Epithelial cell of alveolus of lung (primary cell): ENCODE data around the gene XPA. TPM values are rescaled to one million over a fixed set of nuclear protein-coding genes. Genes with fewer than 3 reads are reported as not detected.

Experiments used
- total RNA-seq: library from RNA; depleted of rRNA; stranded (reverse); fragments of >200 nt; gene quantifications from 2 replicates; pipeline ENCODE4 v1.2.1, GENCODE V29; 2015

Gene XPA
- total RNA-seq = 4.4 and 7.2 TPM in 2 replicates

GRCh38 chr9:97696803-97697601 is at the start of gene XPA:
TSS of gene XPA (minus strand) at chr9:97697340. CDS start at chr9:97697292, 48 bp downstream.

GRCh38 chr9:97632985-97633858 is 63.9 kb downstream of the XPA start, which contains the start of the genes NCBP1 and TSTD2:
TSS of gene NCBP1 (plus strand) at chr9:97633821. CDS start at chr9:97633882, 61 bp downstream.
TSS of gene TSTD2 (minus strand) at chr9:97633368. CDS start at chr9:97627562, 5,806 bp downstream.

Other genes starting within 250 kb of the XPA start
- gene TMOD1, start 195.7 kb downstream of the XPA start, total RNA-seq = 0.26 and 1.5 TPM in 2 replicates
- 8.0 and 10.2 TPM in 2 replicates for gene TSTD2, start 64.0 kb downstream of the XPA start, total RNA-seq
- 20.8 and 26.8 TPM in 2 replicates for gene NCBP1, start 63.5 kb downstream of the XPA start, total RNA-seq
- gene FOXE1, start 155.9 kb upstream of the XPA start, total RNA-seq = not detected in 2 replicates
- gene TRMO, start 225.2 kb upstream of the XPA start, total RNA-seq = 9.7 and 16.0 TPM in 2 replicates
- not detected in 2 replicates for gene HEMGN, start 240.8 kb upstream of the XPA start, total RNA-seq